HFF-Myc (cell line): ENCODE results near the gene VIT.

ENCODE experiments used
- DNase-seq: peaks from one replicate; pipeline ENCODE4 v3.0.0-alpha.2; 2011; ENCODE audit warnings: low read depth; ENCODE audit errors: extremely low read depth
- H3K4me3 ChIP-seq: replicated peaks from 2 replicates; pipeline ENCODE4 v1.5.1; 2011; ENCODE audit warnings: low read depth, mild to moderate bottlenecking, control low read depth, low read length
- TF ChIP-seq, protein P1 (sequence below): IDR thresholded peaks from 2 replicates; pipeline ENCODE4 v1.5.1; 2012; ENCODE audit warnings: mild to moderate bottlenecking, low read depth, low read length, control low read depth; ENCODE audit errors: missing control alignments

The VIT gene

DNA sequence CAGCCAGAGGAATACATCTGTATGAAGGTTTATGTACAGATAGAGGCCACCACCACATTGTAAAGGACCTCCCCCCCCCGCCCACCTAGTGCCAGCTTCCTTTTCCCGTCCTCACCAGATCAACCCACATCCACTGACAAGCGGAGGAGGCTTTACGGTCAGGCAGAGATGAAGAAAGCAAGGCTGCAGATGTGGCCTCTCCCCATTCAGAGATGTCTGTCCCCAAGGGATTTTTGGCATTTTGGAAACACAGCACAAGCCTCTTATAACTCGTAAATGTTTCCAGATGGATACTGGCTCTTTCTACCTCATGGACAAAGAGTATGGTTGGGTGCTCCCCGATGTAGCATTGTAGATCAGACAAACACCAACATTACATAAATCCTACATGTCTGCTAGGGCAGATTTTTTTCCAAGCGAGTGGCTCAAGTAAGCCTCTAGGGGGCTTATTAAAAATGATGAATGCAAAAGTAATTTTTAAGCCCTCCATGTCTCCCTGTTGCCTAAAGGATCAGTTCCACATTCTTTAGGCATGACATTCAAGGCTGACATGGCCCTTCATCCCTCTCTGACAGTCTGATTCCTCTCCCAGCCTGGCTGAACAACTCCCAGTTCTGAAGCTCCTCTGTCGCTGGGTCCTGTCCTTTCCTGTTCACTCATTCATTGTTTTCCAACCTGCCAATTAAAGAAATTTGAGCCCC lies 11.7 kb downstream of the VIT start:
- TF ChIP-seq, protein P1, sequence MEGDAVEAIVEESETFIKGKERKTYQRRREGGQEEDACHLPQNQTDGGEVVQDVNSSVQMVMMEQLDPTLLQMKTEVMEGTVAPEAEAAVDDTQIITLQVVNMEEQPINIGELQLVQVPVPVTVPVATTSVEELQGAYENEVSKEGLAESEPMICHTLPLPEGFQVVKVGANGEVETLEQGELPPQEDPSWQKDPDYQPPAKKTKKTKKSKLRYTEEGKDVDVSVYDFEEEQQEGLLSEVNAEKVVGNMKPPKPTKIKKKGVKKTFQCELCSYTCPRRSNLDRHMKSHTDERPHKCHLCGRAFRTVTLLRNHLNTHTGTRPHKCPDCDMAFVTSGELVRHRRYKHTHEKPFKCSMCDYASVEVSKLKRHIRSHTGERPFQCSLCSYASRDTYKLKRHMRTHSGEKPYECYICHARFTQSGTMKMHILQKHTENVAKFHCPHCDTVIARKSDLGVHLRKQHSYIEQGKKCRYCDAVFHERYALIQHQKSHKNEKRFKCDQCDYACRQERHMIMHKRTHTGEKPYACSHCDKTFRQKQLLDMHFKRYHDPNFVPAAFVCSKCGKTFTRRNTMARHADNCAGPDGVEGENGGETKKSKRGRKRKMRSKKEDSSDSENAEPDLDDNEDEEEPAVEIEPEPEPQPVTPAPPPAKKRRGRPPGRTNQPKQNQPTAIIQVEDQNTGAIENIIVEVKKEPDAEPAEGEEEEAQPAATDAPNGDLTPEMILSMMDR = peak; percentile 25
- H3K4me3 ChIP-seq = no peak overlapping the region
- DNase-seq = peak; percentile 40

DNA sequence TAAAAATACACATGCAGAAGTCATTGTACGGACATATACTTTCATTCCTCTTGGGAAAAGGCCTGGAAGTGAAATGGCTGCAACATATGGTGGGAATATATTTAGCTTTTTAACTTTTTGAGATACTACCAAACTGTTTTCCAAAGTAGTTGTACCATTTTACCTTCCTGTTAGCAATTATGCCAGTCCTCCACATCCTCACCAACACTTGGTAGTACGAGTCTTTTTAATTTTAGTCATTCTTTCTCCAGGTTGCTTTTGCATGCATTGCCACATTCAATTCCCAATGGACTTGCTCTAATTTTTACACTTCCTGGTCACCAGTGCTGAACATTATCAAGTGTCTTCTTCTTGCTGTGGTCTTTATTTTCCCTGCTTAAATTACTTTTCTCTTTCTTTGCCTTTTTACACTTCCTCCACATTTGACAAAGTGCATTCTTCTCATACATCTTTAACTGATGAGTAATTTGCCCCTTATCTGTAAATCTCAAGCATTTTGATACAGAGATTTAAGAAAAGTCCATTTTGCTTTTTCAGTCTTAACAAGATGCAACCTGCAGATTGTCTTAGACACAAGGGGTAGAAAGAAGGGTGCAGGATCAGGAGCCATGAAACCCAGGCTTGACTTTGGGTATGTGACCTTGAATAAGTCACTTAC lies 14.5 kb downstream of the VIT start:
- TF ChIP-seq, protein P1 = no peak
- no peak for DNase-seq
- no peak overlapping the region for H3K4me3 ChIP-seq

DNA sequence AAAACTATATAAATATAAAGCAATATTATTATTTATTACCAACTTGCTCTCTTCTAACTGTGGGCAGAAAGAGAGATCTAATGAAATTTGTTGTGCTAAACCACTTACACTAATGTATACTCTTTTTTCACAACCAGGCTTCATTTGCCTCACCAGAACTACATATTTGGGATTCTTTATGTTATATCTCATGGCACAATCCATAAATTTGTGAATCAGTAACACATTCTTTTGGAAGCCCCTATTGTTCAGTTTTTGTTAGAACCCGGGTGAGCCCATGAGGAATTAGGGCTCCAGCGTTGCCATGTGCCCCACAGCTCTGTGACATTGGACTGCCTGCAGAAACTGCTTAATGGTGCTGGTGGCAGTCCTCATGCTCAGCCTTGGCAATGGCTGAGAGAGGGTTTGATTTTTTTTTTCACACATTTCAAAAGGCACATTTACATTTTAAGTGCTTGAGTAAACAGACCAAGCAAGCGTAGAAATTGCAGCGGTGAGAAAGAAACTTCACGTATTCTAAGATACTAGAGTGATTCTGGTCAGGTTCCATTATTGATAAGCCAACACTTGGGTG lies 15.3 kb downstream of the VIT start:
- DNase-seq = no peak
- H3K4me3 ChIP-seq = no peak overlapping the region
- TF ChIP-seq, protein P1 = no peak

DNA sequence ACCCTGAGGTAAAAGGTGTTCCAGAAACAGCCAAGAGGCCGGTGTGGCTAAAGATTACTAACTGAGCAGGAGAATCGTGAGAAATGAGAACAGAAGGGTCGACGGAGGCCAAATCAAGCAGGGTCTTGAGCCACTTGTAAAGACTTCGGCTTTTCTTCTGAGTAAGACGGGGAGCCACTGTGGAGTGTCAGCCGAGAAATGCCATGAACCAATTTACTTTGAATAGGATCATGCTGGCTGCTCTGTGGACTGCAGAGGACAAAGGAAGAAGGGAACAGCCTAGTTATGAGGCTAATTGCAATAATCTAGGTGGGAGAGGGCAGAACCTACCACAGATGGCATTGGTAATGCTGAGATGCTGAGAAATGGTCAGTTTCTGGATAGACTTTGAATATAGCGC lies 16.8 kb downstream of the VIT start:
- TF ChIP-seq, protein P1 = no peak
- H3K4me3 ChIP-seq = no peak overlapping the region
- DNase-seq = no peak

DNA sequence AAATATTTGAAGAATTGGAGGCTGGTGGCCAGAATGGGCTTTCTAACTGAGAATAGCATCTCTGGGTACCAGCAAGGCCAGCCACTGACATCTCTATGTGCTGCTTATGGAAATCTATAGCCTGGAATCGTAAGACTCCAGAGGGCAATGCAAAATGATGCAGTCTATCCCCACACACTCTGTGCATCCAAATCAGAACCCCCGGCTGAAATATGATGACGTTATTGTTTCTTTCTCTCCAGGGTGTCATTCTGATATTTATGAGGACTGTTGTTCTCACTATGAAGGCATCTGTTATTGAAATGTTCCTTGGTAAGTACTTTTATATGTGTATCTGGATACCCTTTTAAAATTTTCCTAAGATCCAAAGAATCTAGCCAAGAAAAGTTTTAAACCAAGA lies 19.6 kb downstream of the VIT start:
- DNase-seq = no peak
- H3K4me3 ChIP-seq = no peak overlapping the region
- TF ChIP-seq, protein P1 = no peak

DNA sequence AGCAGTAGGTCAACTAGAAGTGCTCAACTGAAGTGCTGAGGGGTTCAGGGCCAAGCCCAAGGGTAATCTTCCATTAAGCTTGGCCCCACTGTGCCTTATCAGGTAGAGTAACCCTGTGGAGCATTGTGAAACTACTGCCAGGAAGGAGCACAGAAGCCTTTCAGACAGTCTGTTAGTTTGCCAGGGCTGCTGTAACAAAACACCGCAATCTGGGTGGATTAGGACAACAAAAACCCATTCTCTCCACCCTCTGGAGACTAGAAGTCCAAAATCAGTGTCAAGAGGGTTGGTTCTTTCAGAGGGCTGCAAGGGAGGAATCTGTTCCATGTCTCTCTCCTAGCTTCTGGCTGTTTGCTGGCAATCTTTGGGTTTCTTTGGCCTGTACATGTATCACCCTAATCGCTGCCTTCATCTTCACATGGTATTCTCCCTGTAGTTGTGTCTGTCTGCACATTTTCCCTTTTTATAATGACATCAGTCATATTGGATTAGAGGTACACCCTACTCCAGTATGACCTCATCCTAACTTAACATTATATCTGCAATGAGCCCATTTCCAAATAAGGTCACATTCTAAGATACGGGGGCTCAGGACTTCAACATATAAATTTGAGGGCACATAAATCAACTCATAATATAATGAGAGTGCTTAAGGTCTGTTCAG lies 21.2 kb downstream of the VIT start:
- no peak for DNase-seq
- TF ChIP-seq, protein P1 = no peak

More for the DNA sequence above, 21.2 kb downstream of the VIT start:
- H3K4me3 ChIP-seq = no peak overlapping the region
